ENCODE data around the gene RFXANK. TPM values are rescaled to one million over a fixed set of nuclear protein-coding genes. Genes with fewer than 3 reads are reported as not detected.

RFXANK gene
- total RNA-seq, 4 donors from 2014 or later = 36.2 to 46.6 (median 40.9) TPM

DNA sequence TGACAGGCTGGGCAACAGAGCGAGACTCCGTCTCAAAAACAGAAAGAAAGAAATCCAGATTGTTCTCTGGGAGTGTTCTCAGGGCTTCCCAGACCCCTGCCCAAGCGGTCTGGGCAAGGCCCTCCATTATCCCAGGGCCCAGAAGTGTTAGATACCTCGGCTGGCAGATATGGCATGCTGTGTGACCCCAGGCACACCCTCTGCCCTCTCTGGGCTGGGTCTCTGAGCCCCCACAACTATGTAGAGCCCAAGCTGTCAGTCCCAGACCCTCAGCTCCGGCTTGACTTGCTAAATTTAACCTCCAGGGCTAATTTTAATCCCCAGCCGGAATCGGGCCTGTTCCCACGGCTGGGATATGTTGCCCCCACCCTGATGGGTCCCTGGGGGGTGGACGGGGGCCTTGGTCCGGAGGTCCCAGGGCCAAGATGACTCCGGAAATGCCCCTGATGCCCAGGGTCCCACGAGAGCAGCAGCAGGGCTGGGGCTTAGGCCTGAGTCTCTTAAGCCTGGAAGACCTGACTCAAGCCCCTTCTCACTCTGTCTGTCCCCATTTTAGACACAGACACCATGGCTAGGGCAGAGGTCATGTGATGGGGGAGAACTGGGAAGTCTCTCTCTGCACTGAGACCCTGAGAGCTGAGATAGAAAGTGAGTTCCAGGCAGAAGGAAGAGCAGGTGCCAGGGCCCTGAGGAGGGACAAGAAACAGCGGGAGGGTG lies 39.2 kb upstream of the RFXANK start:
- Histone ChIP-seq H3K4me3 (no peak overlapping the region), H3K27me3 (no peaks in the 10 kb centered on the region), H3K27ac (no peak overlapping the region), H3K36me3 (peaks cover 0 to 43% of the 10 kb centered on the region in 2 donors), H3K9me3 (no peaks in the 10 kb centered on the region), H3K4me1 (no peaks in the 10 kb centered on the region)
- no peak for ATAC-seq
- 78 to 94% methylated on average over 3 to 5 of the region's 13 CpGs for WGBS, 2 donors (ENCODE audit: low coverage in 1 of 2)
- TF ChIP-seq, protein P1, sequence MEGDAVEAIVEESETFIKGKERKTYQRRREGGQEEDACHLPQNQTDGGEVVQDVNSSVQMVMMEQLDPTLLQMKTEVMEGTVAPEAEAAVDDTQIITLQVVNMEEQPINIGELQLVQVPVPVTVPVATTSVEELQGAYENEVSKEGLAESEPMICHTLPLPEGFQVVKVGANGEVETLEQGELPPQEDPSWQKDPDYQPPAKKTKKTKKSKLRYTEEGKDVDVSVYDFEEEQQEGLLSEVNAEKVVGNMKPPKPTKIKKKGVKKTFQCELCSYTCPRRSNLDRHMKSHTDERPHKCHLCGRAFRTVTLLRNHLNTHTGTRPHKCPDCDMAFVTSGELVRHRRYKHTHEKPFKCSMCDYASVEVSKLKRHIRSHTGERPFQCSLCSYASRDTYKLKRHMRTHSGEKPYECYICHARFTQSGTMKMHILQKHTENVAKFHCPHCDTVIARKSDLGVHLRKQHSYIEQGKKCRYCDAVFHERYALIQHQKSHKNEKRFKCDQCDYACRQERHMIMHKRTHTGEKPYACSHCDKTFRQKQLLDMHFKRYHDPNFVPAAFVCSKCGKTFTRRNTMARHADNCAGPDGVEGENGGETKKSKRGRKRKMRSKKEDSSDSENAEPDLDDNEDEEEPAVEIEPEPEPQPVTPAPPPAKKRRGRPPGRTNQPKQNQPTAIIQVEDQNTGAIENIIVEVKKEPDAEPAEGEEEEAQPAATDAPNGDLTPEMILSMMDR (IDR thresholded peaks at IDR 0.05) = no peak
- TF ChIP-seq POLR2A (IDR thresholded peaks at IDR 0.05) (no peak), POLR2AphosphoS5 (IDR thresholded peaks at IDR 0.05) (no peak), EP300 (IDR thresholded peaks at IDR 0.05) (no peak)

DNA sequence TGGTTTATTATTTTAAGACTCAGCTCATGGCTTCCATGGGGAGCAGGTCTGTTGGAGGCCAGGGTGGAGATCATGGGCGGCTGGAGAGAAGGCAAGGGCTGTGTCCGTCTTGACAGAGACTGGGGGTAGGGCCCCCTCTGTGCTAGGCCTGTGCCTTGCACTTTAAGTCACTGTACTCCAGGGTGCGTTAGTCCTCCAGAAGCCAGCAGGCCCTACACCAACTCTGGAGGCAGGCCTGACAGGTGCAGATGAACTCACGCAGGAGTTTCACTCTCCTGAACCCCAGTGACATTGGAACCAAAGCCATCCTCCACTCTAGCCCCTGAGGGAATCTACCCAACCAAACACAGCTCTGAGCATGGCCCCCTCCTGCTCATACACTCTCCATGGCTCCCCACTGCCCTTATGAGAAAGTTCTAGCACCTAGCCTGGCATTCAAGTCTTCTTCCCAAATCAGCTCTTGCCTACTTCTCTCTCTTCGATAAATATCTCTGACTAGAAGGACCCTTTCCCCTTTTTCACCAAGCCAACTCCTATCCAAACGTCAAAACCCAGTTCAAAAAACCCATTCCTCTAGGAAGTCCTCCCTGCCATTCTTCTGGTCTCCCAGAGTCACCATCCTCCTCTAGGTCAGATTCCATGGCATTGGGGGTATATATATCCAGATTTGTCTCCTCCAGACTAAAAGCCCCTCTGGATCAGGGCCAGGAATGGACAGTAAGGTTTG lies 37.1 kb upstream of the RFXANK start:
- H3K36me3 ChIP-seq = peaks cover 0 to 24% of the 10 kb centered on the region in 2 donors
- no peak for ATAC-seq
- no peak overlapping the region for H3K4me3 ChIP-seq
- H3K27ac ChIP-seq = no peak overlapping the region
- 90 to 91% methylated on average over 3 of the region's 6 CpGs for WGBS, 2 donors (ENCODE audit: low coverage in 1 of 2)
- no peaks in the 10 kb centered on the region for H3K4me1 ChIP-seq
- H3K9me3 ChIP-seq = no peaks in the 10 kb centered on the region
- H3K27me3 ChIP-seq = no peaks in the 10 kb centered on the region
- no peak for TF ChIP-seq POLR2AphosphoS5 (IDR thresholded peaks at IDR 0.05)
- no peak for TF ChIP-seq EP300 (IDR thresholded peaks at IDR 0.05)
- no peak for TF ChIP-seq POLR2A (IDR thresholded peaks at IDR 0.05)
- TF ChIP-seq, protein P1 (IDR thresholded peaks at IDR 0.05) = no peak

DNA sequence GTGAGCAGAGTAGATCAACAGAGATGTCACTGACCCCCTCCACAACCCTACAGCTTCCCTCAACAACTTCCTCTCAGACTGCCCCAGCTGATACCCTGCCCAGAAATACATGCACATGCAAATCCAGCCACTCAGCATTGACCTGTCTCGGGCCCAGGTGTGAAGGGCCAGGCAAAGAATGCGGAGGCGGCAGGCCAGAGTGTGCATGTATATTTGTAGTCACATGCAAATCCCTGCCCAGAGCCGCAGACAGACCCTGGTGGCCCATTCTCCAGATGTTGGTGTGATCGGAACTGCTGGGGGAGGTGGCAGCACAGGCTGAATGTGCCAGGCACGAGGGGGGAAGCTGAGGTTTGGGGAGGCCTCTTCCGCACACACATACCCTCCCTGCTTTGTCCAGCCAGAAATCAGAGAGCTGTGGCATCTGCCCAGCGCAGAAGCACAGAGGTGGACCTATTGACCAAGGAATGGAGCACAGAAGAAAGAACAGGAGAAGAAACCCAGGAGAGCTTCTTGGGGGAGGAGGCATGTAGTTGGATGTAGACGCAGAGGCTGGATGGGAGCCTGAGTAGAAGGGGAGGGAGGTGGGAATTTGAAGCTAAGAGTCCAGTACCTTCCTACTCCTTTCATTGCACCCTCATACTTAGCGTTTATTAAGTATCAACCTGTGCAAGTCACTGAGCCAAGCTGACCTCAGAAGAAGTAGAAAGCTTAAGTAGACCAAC lies 36.4 kb upstream of the RFXANK start:
- H3K4me3 ChIP-seq = no peak overlapping the region
- no peak overlapping the region for H3K27ac ChIP-seq
- ATAC-seq = no peak
- peaks cover 0 to 22% of the 10 kb centered on the region in 2 donors for H3K36me3 ChIP-seq
- H3K9me3 ChIP-seq = no peaks in the 10 kb centered on the region
- no peaks in the 10 kb centered on the region for H3K27me3 ChIP-seq
- H3K4me1 ChIP-seq = no peaks in the 10 kb centered on the region
- 86 to 87% methylated on average over 3 to 7 of the region's 10 CpGs for WGBS, 2 donors (ENCODE audit: low coverage in 1 of 2)
- no peak for TF ChIP-seq EP300 (IDR thresholded peaks at IDR 0.05)
- no peak for TF ChIP-seq POLR2A (IDR thresholded peaks at IDR 0.05)
- TF ChIP-seq, protein P1 (IDR thresholded peaks at IDR 0.05) = no peak
- no peak for TF ChIP-seq POLR2AphosphoS5 (IDR thresholded peaks at IDR 0.05)

DNA sequence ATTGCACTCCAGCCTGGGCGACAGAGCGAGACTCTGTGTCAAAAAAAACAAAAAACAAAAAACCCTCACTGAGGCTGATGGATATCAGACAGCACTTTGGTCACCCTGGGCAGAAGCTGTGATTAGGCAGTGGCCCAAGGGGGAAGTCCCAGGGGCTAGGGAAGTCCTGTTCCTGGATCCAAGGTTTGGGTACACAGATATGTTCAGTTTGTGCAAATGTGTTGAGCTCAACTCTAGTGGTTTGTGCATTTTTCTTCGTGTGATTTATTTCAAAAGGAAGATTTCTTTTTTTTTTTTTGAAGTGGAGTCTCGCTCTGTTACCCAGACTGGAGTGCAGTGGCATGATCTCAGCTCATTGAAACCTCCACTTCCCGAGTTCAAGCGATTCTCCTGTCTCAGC lies 34.2 kb upstream of the RFXANK start:
- Histone ChIP-seq H3K4me1 (no peaks in the 10 kb centered on the region), H3K27ac (no peak overlapping the region), H3K27me3 (no peaks in the 10 kb centered on the region), H3K36me3 (peaks cover 0 to 21% of the 10 kb centered on the region in 2 donors), H3K4me3 (no peak overlapping the region), H3K9me3 (no peaks in the 10 kb centered on the region)
- WGBS, 2 donors (ENCODE audit: low coverage in 1 of 2) = 76 to 83% methylated on average over 3 to 6 of the region's 6 CpGs
- TF ChIP-seq POLR2AphosphoS5 (IDR thresholded peaks at IDR 0.05) = no peak
- no peak for TF ChIP-seq POLR2A (IDR thresholded peaks at IDR 0.05)
- no peak for TF ChIP-seq EP300 (IDR thresholded peaks at IDR 0.05)
- TF ChIP-seq, protein P1 (IDR thresholded peaks at IDR 0.05) = no peak
- no peak for ATAC-seq

Data from gastroesophageal sphincter (tissue), 4 donors.